B cell (primary cell): ENCODE measurements around the gene PCDH9. TPM values are rescaled to one million over a fixed set of nuclear protein-coding genes. Genes with fewer than 3 reads are reported as not detected.

Experiments used
- ATAC-seq: fragments of 200-7000 bp; cut with Tn5 transposase; one replicate; pipeline ENCODE4 v1.10.0; 2021; ENCODE audit warnings: low read depth, mild to moderate bottlenecking, moderate number of reproducible peaks, moderate library complexity
- CTCF ChIA-PET: fragments of 350-600 bp; sonication (Branson Sonifier 250); formaldehyde crosslinking; loops from one replicate; lab custom pipeline; 2021; ENCODE audit warnings: antibody characterized with exemption, inconsistent platforms; lab: Charles Lee
- POLR2A ChIA-PET: fragments of 350-600 bp; sonication (Branson Sonifier 250); formaldehyde crosslinking; loops from one replicate; lab custom pipeline; 2021; ENCODE audit warnings: antibody characterized with exemption; lab: Charles Lee
- DNase-seq: peaks from one replicate; pipeline ENCODE4 v3.0.0; 2013
- H2AFZ ChIP-seq: 2 replicates; pipeline ENCODE4 v1.6.1; 2012; ENCODE audit warnings: mild to moderate bottlenecking, low read depth, low read length; ENCODE audit not compliant: insufficient read depth, poor library complexity, severe bottlenecking
- H3K27ac ChIP-seq, 2 donors: 1 replicate in 1 of 2; 2 replicates in 1 of 2; pipeline ENCODE4 v1.5.1; 2012 to 2013; ENCODE audit warnings: low read length in 2 of 2, mild to moderate bottlenecking in 2 of 2, moderate library complexity in 1 of 2
- H3K27me3 ChIP-seq, 4 experiments: fragments of 200-600 bp in 1 of 4; sonication (generic) in 1 of 4; replicated peaks in 1 of 4; 1 replicate in 2 of 4; 2 replicates in 2 of 4; pipeline versions ENCODE4 v1.6.1 to v1.7.0; 2013 to 2016; ENCODE audit warnings: low read length in 3 of 4, mild to moderate bottlenecking in 2 of 4, mixed read lengths in 1 of 4, moderate library complexity in 1 of 4; ENCODE audit not compliant: insufficient read depth in 4 of 4, control insufficient read depth in 3 of 4; ENCODE audit errors: control extremely low read depth in 1 of 4
- H3K36me3 ChIP-seq, 2 experiments: replicated peaks in 1 of 2; 1 replicate in 1 of 2; 2 replicates in 1 of 2; pipeline versions ENCODE4 v1.6.1 to v1.7.1; 2013; ENCODE audit warnings: low read length in 1 of 2; ENCODE audit not compliant: insufficient read depth in 2 of 2, control insufficient read depth in 1 of 2; ENCODE audit errors: control extremely low read depth in 1 of 2, extremely low read depth in 1 of 2
- H3K4me1 ChIP-seq, 2 donors: fragments of 200-600 bp in 1 of 2; sonication (generic) in 1 of 2; 1 replicate in 1 of 2; 2 replicates in 1 of 2; pipeline versions ENCODE4 v1.5.1 to v1.6.1; 2013 to 2017; ENCODE audit warnings: low read length in 2 of 2; ENCODE audit not compliant: control insufficient read depth in 2 of 2, insufficient read depth in 2 of 2
- H3K4me2 ChIP-seq: replicated peaks from 2 replicates; pipeline ENCODE3; 2012; ENCODE audit warnings: mild to moderate bottlenecking, low read depth, low read length; ENCODE audit not compliant: poor library complexity, severe bottlenecking
- H3K4me3 ChIP-seq, 5 experiments: fragments of 200-600 bp in 1 of 5; sonication (generic) in 1 of 5; 1 replicate in 3 of 5; 2 replicates in 2 of 5; pipeline versions ENCODE4 v1.5.1 to v1.7.0; 2011 to 2016; ENCODE audit warnings: low read length in 4 of 5, mild to moderate bottlenecking in 4 of 5, low read depth in 2 of 5, control low read depth in 1 of 5, moderate library complexity in 1 of 5; ENCODE audit not compliant: insufficient read depth in 1 of 5; ENCODE audit errors: control extremely low read depth in 1 of 5, extremely low read depth in 1 of 5
- H3K79me2 ChIP-seq: fragments of 200-600 bp; sonication (generic); one replicate; pipeline ENCODE4 v1.6.0; 2016; ENCODE audit warnings: low read length; ENCODE audit not compliant: control insufficient read depth, insufficient read depth
- H3K9ac ChIP-seq: fragments of 200-600 bp; sonication (generic); 2 replicates; pipeline ENCODE4 v1.6.1; 2017; ENCODE audit warnings: mild to moderate bottlenecking, low read length, moderate library complexity
- H3K9me3 ChIP-seq, 3 donors: one replicate each; pipeline versions ENCODE4 v1.6.1 to v1.7.1; 2013; ENCODE audit warnings: low read length in 2 of 3; ENCODE audit not compliant: control insufficient read depth in 2 of 3, insufficient read depth in 1 of 3; ENCODE audit errors: control extremely low read depth in 1 of 3
- H4K20me1 ChIP-seq: 2 replicates; pipeline ENCODE4 v1.6.0; 2012; ENCODE audit warnings: mild to moderate bottlenecking, low read length; ENCODE audit not compliant: insufficient read depth, control insufficient read depth, poor library complexity, severe bottlenecking
- H3K27ac Mint-ChIP-seq: one replicate; pipeline ENCODE4 v1.8.0; 2021; ENCODE audit warnings: mixed read lengths
- H3K27me3 Mint-ChIP-seq: one replicate; pipeline ENCODE4 v1.8.0; 2021; ENCODE audit warnings: mixed read lengths
- H3K4me1 Mint-ChIP-seq: one replicate; pipeline ENCODE4 v1.8.0; 2021; ENCODE audit warnings: mixed read lengths
- H3K4me3 Mint-ChIP-seq: one replicate; pipeline ENCODE4 v1.8.0; 2021; ENCODE audit warnings: mixed read lengths
- H3K9me3 Mint-ChIP-seq: one replicate; pipeline ENCODE4 v1.8.0; 2022; ENCODE audit warnings: mixed read lengths; ENCODE audit not compliant: insufficient read depth
- EZH2 ChIP-seq: IDR thresholded peaks from 2 replicates; pipeline ENCODE4 v1.6.1; 2012; ENCODE audit warnings: borderline replicate concordance, low read depth, mild to moderate bottlenecking, moderate library complexity, low read length; ENCODE audit not compliant: insufficient read depth, poor library complexity, severe bottlenecking
- WGBS: methylation state at CpG from one replicate; pipeline ENCODE4 v1.1.5; 2013; ENCODE audit warnings: missing lambda C conversion rate; ENCODE audit not compliant: insufficient coverage; 5-methylcytosine and 5-hydroxymethylcytosine counted together
- intact Hi-C: fragments of 100-400 bp; cut with micrococcal nuclease; formaldehyde crosslinking; loops from one replicate; pipeline ENCODE4 v1.10.0; 2022
- polyA plus RNA-seq: library from polyadenylated mRNA; depleted of rRNA; stranded (reverse); fragments of >200 nt; gene quantifications from 2 replicates; pipeline ENCODE4 v1.2.3, GENCODE V29; 2012
- total RNA-seq, 2 donors: library from RNA; stranded (reverse); fragments of 120-200 nt in 1 of 2; gene quantifications; 1 replicate in 1 of 2; 2 replicates in 1 of 2; pipeline versions ENCODE4 v1.2.3 to v1.2.4, GENCODE V29; 2013 to 2022
- TF ChIP-seq, protein P1 (sequence below): fragments of 200-600 bp; IDR thresholded peaks from one replicate; pipeline ENCODE4 v1.8.0; 2022; ENCODE audit warnings: antibody characterized with exemption, mild to moderate bottlenecking

Gene PCDH9
- total and polyA plus RNA-seq, 2 donors (not counting 1 experiment from before 2014, with no cell fraction given): 13.1 to 21.8 TPM

DNA sequence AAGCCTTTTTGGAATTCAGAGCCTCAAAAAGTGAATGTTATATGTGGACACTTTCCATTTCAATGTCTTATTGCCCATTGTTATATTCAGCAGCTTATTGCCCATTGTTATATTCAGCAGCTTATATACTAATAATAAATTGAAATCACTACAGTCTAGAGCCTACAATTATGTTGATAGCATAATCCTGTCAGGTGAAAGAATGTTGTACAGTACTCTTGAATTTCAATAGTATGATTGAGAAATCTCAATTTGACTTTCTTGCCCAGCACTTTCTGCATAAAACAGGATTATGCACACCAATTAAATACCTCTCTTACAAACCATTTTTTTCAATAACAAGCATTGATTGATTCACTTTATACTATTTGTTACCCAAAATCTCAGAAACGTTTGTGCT is 260.8 kb downstream of the PCDH9 start:
- POLR2A ChIA-PET: interaction anchor here (0.6 kb wide), 1 partner anchor 261 kb away, joined by 6 read pairs; no protein-coding TSS in a partner anchor
- DNase-seq (no peak), ATAC-seq (no peak)
- intact Hi-C loops: no loop called here
- peaks cover 8% of the 10 kb centered on the region for H3K4me1 Mint-ChIP-seq
- Histone ChIP-seq H3K4me2 (no peak overlapping the region), H4K20me1 (no peaks in the 10 kb centered on the region), H3K4me3 (no peak overlapping the region), H3K4me1 (peaks cover 5 to 11% of the 10 kb centered on the region in 2 donors), H3K79me2 (no peaks in the 10 kb centered on the region), H3K36me3 (no peaks in the 10 kb centered on the region), H3K9ac (no peak overlapping the region), H3K27ac (no peak overlapping the region), H2AFZ (no peak overlapping the region), H3K27me3 (no peaks in the 10 kb centered on the region), H3K9me3 (no peaks in the 10 kb centered on the region)
- no CpG with 5 or more reads among the region's 1 CpG for WGBS
- TF ChIP-seq, protein P1, sequence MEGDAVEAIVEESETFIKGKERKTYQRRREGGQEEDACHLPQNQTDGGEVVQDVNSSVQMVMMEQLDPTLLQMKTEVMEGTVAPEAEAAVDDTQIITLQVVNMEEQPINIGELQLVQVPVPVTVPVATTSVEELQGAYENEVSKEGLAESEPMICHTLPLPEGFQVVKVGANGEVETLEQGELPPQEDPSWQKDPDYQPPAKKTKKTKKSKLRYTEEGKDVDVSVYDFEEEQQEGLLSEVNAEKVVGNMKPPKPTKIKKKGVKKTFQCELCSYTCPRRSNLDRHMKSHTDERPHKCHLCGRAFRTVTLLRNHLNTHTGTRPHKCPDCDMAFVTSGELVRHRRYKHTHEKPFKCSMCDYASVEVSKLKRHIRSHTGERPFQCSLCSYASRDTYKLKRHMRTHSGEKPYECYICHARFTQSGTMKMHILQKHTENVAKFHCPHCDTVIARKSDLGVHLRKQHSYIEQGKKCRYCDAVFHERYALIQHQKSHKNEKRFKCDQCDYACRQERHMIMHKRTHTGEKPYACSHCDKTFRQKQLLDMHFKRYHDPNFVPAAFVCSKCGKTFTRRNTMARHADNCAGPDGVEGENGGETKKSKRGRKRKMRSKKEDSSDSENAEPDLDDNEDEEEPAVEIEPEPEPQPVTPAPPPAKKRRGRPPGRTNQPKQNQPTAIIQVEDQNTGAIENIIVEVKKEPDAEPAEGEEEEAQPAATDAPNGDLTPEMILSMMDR: no peak
- no peak for TF ChIP-seq EZH2
- no peak overlapping the region for H3K4me3 Mint-ChIP-seq
- H3K27me3 Mint-ChIP-seq: no peaks in the 10 kb centered on the region
- CTCF ChIA-PET: no interaction called here
- no peaks in the 10 kb centered on the region for H3K9me3 Mint-ChIP-seq
- no peak overlapping the region for H3K27ac Mint-ChIP-seq

DNA sequence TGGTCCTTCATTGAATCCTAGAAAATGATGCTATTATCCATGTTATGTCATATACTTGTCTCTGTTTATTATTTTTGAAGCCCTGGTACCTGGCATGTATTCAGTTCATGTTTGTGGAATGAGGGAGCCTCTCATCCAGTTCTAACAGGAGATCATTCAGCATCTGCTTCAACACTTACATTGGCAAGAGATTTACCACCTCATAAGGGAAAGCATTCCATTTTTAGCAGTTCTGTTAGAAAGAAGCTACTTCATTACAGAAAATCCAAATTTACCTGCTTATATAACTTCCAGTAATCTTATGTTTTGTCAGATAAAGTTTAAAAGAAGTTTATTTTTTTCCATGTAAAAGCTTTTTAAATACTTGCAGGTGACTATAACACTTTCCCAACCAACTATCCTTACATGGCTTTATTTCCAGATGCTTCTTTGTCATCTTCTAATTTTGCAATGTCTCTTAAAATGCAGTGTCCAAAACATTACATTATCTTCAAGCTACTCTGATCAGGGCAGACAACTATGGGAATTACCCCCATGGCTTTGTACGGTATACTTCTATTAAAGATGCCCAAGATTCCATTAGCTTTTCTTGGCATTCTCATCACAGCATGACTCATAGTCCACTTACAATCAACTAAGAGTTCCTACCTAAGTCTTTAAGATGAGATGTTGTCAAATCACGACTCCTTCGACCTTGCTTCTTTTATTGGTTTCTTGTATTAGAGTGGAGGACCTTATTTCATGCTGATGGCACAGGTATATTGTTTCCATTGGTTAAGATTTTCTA is 262.1 kb downstream of the PCDH9 start:
- CTCF ChIA-PET: no interaction called here

More for the DNA sequence above, 262.1 kb downstream of the PCDH9 start:
- H2AFZ ChIP-seq: no peak overlapping the region
- no peaks in the 10 kb centered on the region for H3K27me3 ChIP-seq
- POLR2A ChIA-PET: no interaction called here
- H3K9me3 ChIP-seq: no peaks in the 10 kb centered on the region
- DNase-seq (no peak), ATAC-seq (no peak)
- H3K27ac Mint-ChIP-seq: no peak overlapping the region
- 100% methylated on average over 1 of the region's 3 CpGs for WGBS
- no peak overlapping the region for H3K4me3 ChIP-seq
- no peak overlapping the region for H3K4me3 Mint-ChIP-seq
- TF ChIP-seq EZH2: no peak
- TF ChIP-seq, protein P1: no peak
- H3K4me2 ChIP-seq: no peak overlapping the region
- no peak overlapping the region for H3K9ac ChIP-seq
- H3K27me3 Mint-ChIP-seq: no peaks in the 10 kb centered on the region
- no peaks in the 10 kb centered on the region for H3K79me2 ChIP-seq
- intact Hi-C loops: no loop called here
- peaks cover 5 to 11% of the 10 kb centered on the region in 2 donors for H3K4me1 ChIP-seq
- no peak overlapping the region for H3K27ac ChIP-seq
- no peaks in the 10 kb centered on the region for H3K36me3 ChIP-seq
- no peaks in the 10 kb centered on the region for H4K20me1 ChIP-seq
- H3K9me3 Mint-ChIP-seq: no peaks in the 10 kb centered on the region
- peaks cover 8% of the 10 kb centered on the region for H3K4me1 Mint-ChIP-seq
